Measurements from ENCODE around the gene SH3GLB1.

SH3GLB1 gene

DNA sequence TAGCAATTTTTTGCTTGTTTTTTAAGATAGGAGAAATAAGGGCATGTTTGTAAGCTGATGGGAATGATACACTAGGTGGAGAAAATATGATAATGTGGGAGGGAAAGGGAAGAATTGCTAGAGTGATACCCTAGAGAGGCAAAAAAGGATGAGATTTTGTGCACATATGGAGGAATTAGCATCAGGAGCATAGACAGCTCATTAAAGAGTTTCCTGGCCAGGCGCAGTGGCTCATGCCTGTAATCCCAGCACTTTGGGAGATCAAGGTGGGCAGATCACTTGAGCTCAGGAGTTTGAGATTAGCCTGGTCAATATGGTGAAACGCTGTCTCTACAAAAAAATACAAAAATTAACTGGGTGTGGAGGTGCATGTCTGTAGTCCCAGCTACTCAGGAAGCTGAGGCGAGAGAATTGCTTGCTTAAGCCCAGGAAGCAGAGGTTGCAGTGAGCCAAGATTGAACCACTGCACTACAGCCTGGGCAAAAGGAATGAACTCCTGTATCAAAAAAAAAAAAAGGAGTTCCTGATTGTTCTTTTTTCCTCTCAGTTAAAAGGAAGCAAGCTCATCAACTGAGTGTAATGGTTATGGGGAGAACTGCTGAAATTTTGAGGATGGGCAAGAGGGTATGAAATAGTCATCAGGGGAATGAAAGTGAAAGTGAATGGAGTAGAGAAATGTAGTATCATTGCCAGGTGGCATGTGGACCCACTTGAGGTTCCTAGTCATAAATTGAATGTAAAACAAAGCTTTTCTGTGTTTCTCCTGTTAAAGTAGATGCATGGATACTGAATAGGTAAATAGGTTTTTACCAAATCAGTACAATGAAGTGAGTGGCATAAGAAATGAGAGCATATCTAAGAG, 35.5 kb downstream of the SH3GLB1 start:
- no peak for DNase-seq

DNA sequence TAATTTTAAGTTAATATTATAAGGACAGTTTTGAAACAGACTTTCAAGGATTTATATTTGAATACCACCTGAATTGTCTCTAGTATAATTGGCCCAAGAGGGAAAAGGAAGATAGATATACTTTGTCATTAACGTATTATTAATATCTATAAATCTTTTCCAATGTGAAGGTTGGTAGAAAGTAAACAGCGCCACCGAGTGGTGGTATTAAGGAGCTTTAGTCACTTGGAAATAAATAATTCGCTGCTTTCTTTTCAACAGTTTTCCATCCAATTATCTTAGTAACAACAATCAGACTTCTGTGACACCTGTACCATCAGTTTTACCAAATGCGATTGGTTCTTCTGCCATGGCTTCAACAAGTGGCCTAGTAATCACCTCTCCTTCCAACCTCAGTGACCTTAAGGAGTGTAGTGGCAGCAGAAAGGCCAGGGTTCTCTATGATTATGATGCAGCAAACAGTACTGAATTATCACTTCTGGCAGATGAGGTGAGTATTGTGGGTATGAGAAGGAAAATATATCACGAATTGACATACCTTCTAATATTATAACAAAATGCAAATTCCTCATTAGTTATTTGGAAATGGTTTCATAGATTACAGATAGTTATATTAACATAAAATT, 37.7 kb downstream of the SH3GLB1 start:
- no peak for DNase-seq

DNA sequence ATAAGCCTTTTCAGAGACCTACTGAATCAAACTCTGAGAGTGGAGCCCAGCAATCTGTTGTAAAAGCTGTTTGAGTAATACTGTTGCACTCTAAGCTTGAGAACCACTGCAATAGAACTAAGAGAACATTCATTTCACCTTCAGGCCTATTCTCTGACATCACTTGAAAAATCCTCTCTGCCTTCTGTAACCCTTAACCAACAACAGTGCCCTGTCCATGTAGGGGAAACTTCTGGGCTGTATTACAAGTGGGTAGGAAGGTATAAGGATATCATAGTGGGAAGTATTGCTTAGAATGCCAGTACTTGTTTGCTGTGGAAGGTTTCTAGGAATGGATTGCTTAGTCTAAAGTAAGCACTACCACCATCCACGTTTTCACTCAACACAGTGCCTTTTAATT, 42.9 kb downstream of the SH3GLB1 start:
- DNase-seq: no peak

DNA sequence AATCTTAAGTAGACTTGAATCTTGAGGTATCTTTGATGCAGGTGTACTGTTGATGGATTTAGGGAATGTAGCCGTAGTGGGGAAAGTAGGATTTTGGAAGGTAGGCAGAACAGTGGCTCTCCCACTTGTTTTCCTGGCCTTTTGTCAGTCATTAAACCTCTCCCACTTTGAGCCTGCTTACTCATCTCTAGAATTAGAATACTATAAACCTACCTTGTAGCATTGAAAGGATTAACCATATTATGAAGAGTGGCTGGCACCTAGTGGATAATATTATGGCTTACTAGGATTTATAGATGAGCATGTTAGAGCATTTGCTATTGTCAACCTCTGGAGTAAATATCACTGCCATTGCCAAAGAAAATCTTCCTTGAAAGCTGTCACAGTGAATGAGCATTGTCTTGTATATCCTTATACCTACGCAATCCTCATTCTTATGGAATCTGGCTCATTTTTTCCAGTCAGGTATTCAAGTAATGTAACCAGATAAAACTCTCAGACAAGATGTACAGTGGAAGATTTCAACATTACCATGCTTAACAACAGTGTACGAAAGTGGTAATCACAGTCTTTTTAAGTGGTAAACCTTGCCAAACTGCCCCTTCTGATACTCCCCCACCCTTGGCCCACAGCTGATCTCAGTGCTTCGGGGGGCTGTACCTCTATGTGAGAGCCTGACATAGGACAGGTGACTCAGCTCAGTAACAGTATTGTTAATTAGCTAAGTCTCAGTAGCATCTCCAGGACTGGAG, 44.4 kb downstream of the SH3GLB1 start:
- DNase-seq: no peak

DNA sequence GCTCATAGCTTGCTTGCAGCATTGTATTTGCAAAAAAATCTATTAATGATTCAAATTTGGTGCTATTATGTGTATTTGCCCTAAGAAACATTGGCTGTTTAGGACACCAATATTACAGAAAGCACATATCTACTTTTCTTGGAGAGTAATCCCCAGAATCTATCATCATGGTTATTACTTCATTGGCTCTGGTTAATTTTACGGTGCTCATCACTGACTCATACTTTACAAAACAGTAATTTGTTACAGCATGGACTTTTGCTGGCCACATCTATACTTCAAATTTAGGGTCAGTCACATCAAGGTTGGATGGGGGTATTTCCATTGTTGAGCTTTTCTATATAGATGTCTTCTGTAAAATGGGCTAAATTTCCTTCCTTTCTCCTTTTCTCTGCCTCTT, 45.7 kb downstream of the SH3GLB1 start:
- DNase-seq: no peak

DNA sequence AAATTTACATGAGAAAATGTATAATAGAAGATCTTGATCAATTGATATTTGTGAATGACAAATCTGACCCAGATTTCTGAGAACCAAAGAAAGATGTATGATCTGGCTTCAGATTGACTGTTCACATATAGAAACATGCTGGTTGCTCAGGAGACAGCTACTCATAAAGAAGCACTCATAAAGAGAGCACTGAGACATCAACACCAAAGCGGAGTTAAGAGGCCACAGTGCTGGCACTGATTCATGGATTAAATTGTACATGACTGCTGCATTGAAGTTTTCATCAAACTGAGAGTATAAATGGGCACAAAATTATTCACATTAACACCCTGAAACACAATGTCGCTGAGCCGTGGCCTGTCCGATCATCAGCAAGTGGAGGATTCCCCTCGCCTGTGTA, 46.2 kb downstream of the SH3GLB1 start:
- DNase-seq: peak; percentile 29

DNA sequence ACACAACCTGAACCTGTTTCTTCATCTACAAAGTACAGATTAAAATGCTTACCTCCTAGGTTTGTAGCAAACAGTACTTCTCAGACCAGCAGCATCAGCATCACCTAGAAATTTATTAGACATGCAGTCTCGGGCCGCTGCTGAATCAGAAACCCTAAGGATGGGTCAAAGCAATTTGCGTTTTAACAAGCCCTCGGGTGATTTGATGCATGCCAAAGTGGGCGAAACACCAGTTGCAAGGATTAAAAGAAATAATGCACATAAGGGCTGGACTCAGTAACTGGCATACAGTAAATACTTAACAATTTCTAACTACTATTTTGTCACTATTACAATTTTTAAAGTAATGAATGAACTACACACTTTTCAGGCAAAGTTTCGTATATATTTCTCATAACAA, 47.5 kb downstream of the SH3GLB1 start:
- no peak for DNase-seq

DNA sequence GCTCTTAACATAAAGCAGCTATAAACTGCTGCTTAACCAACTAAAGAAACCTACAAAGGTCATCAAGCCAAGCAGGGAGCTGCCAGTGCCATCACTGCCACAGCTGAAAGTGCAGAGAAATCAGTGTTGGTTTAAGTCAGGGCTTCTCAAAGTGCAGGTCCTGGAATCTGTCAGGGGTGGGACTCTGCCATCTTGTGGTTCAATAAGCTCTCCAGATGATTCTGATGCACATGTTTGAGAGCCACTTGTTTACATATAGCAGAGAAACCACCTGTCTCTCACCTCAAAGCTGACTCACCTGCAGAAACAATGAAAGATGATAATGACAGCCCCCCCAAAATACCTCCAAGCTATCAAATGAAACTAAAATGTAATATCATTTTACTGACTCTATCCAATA, 49.3 kb downstream of the SH3GLB1 start:
- DNase-seq: peak; percentile 78

DNA sequence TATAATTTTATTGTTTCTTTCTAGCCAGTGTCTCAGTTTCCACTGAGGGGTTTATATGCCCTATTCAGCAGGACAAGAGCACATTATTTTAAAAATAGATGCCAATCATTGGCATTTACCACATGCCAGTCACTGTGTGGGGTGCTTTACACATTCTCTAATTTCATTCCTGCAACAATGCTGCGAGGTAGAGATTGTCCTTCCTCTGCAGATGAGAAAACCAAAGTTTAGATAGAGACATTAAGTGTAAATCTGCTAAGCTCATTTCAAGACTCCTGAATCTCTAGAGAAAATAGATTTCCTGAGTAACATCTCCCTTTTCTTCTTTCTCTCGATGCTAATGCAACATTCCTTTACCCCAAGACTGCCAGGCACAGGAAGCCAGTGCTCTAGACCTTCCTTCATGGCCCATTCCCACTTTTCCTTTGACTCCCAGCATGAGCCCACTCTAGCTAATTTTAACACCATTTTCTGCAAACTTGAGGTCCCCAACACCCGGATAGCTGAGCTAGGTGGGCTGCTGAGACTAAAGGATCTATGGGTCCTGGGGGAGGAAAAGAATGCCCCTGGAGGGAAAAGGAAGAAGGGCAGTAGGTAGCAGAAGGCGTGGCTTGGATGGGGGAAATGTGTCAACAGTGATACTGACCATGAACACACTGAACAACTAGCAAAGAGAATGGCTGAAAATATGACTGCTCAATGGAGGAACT, 50.0 kb downstream of the SH3GLB1 start:
- no peak for DNase-seq

DNA sequence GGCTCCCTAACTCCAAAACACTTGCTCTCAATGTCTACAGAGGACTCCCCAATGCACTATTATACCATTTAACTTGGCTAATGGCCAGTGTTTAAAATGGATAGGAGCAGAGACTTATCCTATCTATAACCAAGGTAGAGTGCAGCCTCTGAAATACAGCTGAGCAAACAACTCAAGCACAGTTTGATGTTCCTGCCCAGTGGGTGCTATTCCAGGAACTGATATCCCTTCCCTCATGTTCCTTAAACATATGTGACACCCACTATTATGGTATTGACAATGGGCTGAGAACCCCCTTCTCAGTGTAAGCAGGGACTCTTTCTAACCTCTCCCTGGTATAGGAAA, 51.7 kb downstream of the SH3GLB1 start:
- peak; percentile 100 for DNase-seq

DNA sequence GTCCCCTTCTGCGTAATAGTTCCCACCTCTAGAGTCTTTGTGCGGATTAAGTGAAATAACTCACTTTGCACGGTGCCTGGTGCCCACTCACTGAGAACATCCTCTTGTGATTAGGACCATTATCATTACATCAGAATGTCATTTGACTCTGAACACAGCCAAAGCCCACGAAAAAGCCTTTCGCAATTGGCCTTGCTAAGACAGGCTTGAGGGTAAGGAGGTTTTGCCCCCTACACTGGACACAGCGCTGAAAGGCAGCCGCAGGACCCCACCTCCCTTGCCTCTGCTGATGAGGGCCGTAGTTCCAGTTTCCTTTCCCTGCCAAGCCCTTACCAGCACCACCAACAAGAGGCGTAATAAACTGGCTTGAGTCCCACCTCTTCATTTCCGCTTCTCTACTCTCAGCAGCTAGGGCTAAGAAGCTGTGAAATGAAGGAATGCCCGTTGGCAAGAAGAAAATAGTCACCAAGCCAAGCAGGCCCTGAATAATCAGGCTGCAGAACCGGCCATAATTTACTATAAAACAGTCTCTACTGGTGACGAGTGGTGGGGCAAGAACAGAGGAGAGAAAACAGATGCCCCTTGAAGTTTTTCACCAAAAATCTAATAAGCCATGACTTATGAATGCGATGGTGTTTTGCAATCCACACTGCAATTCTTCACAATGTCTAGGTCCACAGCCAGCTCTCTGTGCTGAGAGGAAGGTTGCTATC, 53.1 kb downstream of the SH3GLB1 start:
- no peak for DNase-seq

DNA sequence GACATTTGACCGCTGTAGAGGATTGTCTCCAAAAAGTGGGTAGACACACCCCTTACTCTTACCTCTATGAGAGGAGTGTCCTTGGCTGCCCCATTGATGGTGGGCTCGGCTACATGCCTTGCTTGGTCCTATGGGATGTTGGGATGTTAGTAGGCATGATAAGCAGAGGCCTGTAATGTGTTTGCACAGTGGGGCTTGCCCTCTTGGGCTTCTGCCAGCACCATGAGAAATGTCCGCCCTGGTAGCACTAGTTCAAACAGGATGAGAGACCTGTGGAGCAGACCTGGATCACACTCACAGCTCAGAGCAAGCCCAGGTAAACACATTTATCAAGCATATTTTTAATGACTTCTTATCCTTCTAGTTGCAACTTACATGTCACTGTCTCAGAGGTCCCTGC, 54.2 kb downstream of the SH3GLB1 start:
- peak; percentile 96 for DNase-seq

DNA sequence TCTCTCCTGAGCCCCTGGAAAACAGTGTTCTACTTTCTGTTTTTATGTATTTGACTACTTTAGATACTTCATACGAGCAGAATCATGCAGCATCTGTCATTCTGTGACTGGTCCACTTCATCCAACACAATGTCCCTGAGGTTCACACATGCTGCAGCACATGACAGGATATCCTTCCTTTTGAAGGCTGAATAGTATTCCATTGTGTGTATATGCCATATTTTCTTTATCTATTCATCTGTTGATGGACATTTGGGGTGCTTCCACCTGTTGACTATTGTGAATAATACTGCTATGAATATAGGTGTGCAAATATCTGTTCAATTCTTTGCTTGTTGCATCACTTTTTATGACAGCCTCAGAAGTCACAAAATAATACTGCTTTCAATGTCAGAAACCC, 55.8 kb downstream of the SH3GLB1 start:
- DNase-seq: no peak

DNA sequence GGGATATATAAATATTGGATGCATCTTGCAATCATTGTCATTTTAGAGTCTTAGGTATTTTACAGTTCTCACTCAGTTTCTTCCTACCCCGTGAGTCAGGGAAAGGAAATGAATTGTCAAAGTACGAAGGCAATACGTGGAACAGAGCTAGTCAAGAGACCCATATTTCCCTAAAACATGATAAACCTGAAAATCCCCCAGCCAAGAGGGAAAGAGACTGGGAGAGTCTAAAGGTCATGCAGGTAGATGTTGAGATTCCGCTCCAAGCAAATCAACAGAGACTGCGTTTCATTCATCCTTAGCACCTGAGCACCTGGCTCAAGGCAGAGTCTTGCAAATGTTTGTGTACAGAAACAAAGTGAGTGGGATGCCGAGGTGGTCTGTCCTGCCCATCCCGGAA, 58.0 kb downstream of the SH3GLB1 start:
- no peak for DNase-seq

DNA sequence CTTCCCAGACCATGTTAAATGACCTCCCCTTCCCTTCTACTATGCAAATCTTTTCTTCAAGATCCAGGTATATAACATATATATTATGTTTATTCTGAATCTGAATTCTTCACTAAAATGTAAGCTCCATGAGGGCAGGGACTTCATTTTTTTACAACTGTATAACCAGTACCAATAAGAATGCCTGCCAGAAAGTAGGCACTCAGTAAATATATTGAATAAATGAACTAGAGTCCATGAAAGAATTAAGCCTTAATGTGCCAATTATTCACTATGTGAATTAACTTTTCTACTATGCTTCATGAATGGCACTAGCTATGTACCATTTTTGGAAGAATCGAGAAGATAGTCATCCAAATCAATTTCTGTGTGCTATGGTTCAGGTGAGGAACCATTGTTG, 60.1 kb downstream of the SH3GLB1 start:
- no peak for DNase-seq

DNA sequence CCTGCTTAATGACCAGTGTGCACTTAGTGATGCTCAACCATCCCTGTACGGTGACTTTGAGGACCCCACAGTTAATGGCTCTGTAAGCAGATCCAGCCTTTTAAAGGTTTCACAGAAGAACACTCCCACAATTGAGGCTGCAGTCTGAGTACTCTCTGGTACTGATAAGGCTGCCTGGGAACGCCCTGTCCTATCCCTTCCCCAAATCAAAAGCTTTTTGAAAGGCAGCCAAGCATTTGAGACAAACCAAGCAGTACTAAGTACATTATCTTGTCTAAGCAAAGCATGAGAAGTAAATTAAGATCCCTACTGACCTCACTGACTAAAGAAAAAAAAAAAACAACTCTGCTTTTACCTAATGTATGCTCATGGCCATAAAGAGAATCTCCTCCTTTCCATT, 60.7 kb downstream of the SH3GLB1 start:
- no peak for DNase-seq

DNA sequence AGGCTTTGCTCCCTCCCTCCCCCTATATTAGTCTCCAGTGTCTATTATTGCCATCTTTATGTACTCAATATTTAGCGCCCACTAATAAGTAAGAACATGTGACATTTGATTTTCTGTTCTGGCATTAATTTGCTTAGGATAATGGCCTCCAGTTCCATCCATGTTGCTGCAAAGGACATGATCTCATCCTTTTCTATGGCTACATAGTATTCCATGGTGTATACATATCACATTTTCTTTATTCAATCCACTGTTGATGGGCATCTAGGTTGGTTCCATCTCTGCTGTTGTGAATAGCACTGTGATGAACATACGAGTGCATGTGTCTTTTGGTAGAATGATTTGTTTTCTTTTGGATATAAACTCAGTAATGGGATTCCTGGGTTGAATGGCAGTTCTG, 61.3 kb downstream of the SH3GLB1 start:
- DNase-seq: no peak

DNA sequence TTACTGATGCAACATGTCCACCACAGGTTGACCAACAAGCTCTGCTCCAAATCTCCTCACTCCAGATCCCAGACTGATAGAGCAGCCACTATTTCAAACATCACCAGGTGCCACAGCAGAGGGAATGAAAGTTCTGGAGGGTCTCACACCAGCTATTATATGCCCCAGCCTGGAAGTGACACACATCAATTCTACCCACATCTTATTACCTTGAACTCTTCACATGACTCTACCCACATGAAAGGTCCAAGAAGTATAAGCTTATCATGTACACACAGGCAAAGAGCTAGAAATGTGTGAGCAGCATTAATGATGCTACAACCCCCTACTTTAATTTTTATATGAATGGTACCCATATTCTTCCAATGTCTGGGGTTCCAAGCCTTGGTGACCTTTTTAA, 64.2 kb downstream of the SH3GLB1 start:
- no peak for DNase-seq

DNA sequence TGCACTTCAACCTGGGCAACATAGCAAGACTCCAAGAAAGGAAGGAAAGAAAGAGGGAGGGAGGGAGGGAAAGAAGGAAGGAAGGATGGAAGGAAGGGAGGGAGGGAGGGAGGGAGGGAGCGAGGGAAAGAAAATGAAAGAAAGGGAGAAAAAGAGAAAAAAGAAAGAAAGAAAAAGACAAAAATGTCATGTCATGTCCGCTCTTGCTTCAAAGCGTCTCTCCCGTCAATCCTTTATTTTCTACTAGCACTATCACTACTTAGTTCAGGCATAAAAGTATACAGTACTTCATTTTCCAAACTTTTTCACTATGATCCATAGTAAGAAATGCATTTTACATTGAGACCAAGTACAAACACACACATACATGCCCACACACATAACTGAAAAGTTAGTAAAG, 64.7 kb downstream of the SH3GLB1 start:
- no peak for DNase-seq

DNA sequence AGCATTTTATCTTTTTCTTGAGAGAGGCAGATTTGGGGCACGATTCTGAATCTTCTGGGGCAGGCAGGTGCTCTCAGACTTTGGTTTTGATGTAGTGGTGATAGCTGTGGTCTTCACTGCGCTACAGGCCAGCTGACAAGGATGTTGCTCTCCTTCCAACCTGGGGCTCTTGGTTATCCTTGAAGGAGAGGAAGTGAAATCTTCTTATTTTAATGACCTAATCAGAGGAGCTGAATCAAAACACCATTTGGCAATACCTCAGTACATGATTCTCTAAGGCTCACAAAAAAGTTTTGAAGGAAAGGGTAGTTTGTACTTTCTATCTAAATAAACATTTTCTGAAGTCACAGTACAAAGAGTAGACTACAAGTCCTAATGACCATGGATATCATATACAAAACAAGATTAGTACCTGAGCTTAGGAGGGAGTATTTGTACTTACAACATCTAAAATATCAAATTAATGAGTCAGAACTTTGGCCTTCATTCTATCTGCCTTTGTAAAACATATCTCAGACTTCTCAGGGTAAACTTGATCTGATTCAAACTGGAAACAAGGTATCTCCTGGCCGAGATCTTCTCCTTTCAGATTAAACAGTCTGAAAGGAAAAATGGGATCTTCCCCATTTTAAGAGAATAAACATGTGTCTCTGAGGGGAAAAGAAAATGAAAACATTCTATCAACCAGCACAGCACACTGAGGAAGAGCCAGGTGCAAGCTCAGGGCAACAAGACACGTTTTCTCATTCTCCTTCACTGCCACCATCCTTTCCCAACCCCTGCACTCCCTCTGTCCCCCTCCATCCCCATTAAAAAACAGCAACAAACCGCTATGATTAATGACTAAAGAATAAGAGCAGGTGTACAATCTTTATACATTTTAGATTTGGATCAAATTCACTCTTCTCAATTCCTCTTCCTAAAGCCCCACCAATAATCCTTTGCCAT, 69.2 kb downstream of the SH3GLB1 start:
- no peak for DNase-seq
